SU-DHL-6 (cell line): Measurements from ENCODE around the gene SLC44A3.

ENCODE experiments used
- EZH2phosphoT487 ChIP-seq: fragments of 200-600 bp; sonication (generic), shearing (Covaris generic); conservative IDR thresholded peaks from 2 replicates; pipeline ENCODE4 v1.6.1; 2018; ENCODE audit warnings: mild to moderate bottlenecking, antibody characterized with exemption, low read length, moderate library complexity, mixed read lengths
- TF ChIP-seq, protein P1 (sequence below): fragments of 200-600 bp; sonication (generic); IDR thresholded peaks from one replicate; pipeline ENCODE4 v1.5.1; 2017; ENCODE audit warnings: antibody characterized with exemption, mild to moderate bottlenecking, low read length, moderate library complexity; ENCODE audit not compliant: insufficient read depth, poor library complexity, severe bottlenecking

DNA sequence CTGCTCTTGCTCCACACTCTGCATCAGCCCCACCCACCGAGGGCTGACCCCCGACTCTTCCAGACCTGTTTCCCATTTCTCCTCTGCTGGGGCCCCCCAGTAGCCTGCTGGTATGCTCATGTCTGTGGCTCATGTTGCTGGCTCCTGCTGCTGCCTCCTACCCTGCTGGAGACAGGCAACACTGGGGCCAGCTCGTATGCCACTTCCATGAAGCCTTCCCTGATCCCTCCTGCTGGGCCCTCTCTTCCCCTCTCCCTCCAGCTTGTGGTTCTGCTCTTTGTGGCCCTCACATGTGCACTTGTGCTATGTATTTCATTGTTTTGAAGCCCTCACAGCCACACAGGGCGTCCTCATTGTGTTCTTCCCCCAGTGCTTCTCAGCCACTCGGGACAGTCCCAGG lies 66.2 kb downstream of the SLC44A3 start:
- TF ChIP-seq, protein P1, sequence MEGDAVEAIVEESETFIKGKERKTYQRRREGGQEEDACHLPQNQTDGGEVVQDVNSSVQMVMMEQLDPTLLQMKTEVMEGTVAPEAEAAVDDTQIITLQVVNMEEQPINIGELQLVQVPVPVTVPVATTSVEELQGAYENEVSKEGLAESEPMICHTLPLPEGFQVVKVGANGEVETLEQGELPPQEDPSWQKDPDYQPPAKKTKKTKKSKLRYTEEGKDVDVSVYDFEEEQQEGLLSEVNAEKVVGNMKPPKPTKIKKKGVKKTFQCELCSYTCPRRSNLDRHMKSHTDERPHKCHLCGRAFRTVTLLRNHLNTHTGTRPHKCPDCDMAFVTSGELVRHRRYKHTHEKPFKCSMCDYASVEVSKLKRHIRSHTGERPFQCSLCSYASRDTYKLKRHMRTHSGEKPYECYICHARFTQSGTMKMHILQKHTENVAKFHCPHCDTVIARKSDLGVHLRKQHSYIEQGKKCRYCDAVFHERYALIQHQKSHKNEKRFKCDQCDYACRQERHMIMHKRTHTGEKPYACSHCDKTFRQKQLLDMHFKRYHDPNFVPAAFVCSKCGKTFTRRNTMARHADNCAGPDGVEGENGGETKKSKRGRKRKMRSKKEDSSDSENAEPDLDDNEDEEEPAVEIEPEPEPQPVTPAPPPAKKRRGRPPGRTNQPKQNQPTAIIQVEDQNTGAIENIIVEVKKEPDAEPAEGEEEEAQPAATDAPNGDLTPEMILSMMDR, result no peak
- TF ChIP-seq EZH2phosphoT487, result no peak
